ENCODE results near the gene NOSIP. TPM values are rescaled to one million over a fixed set of nuclear protein-coding genes. Genes with fewer than 3 reads are reported as not detected.

Gene NOSIP
- total and polyA plus RNA-seq, 10 of the 15 experiments (the other 5 are each of a cell fraction or from before 2014, with no cell fraction given): 7.2 to 85.5 (median 48.4) TPM

DNA sequence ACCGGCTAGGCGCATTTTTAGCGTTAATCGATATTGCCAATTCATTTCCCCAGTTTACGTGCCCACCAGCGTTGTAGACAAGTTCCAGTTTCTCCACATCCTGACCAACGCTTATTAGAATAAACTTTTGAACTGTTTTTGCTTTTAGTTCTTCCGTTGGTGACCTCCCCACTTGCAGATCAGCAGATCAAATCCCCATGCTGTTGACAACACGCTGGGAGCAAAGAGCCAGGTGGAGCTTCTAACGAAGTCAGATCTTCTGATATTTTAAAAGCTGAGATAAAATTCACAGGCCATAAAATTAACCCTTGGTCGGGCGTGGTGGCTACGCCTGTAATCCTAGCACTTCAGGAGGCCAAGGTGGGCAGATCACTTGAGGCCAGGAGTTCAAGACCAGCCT lies 31.3 kb downstream of the NOSIP start:
- 29% methylated on average over 13 of the region's 13 CpGs for WGBS (ENCODE audit: insufficient coverage, insufficient replicate concordance, low lambda C conversion rate, missing lambda C conversion rate)
- no peaks in the 10 kb centered on the region for H3K9me3 ChIP-seq (replicated peaks; ENCODE audit: control insufficient read depth, insufficient read depth, low read length)
- H3K36me3 ChIP-seq (ENCODE audit: control insufficient read depth in 2 of 2, insufficient read depth in 2 of 2, low read length in 1 of 2): no peaks in the 10 kb centered on the region
- H3K4me1 ChIP-seq (ENCODE audit: control insufficient read depth, insufficient read depth, low read length): no peaks in the 10 kb centered on the region
- RAD21 ChIA-PET (ENCODE audit: unreplicated experiment): interaction anchor here (0.7 to 1.0 kb wide), 2 partner anchors 39 to 42 kb away, joined by 3 to 7 read pairs; no protein-coding TSS in a partner anchor
- SMC1A ChIA-PET (ENCODE audit: uncharacterized antibody, unreplicated experiment): interaction anchor here (5.4 kb wide), 1 partner anchor 43 kb away, joined by 70 read pairs; no protein-coding TSS in a partner anchor
- FAIRE-seq: no peak
- no peak overlapping the region for H3K27ac ChIP-seq (ENCODE audit: control insufficient read depth, insufficient read depth)
- no TSS peak for BruUV-seq (replicated peaks)
- no peak overlapping the region for H3K4me3 ChIP-seq
- no peak for DNase-seq (ENCODE audit: low read depth, low spot score)
- in situ Hi-C loops (cut with MboI) (no loop called here), intact Hi-C loops (cut with micrococcal nuclease; ENCODE audit: unreplicated experiment) (no loop called here)
- H4K20me1 ChIP-seq (ENCODE audit: control insufficient read depth, insufficient read depth): no peaks in the 10 kb centered on the region
- H2AFZ ChIP-seq (ENCODE audit: control insufficient read depth, low read depth, low read length): no peak overlapping the region
- no peaks in the 10 kb centered on the region for H3K27me3 ChIP-seq (replicated peaks in 1 of 2; ENCODE audit: control insufficient read depth in 2 of 2, insufficient read depth in 2 of 2, low read length in 1 of 2)
- H3K79me2 ChIP-seq (ENCODE audit: control insufficient read depth, insufficient read depth, low read length): no peaks in the 10 kb centered on the region
- no peak for TF ChIP-seq IRF4 (IDR thresholded peaks at IDR 0.05; ENCODE audit: low read depth, low read length)
- TF ChIP-seq RAD21 (IDR thresholded peaks at IDR 0.05; ENCODE audit: insufficient read depth, low read depth, low read length): no peak
- no peak for TF ChIP-seq STAT3 (IDR thresholded peaks at IDR 0.05; ENCODE audit: low read depth, low read length)
- no peak for TF ChIP-seq RCOR1 (conservative IDR thresholded peaks at IDR 0.05; ENCODE audit: low read depth, low read length)
- TF ChIP-seq SRF (IDR thresholded peaks at IDR 0.05; ENCODE audit: low read depth in 2 of 2, low read length in 2 of 2): no peak
- TF ChIP-seq HDGF (IDR thresholded peaks at IDR 0.05): no peak
- TF ChIP-seq POU2F2 (IDR thresholded peaks at IDR 0.05; ENCODE audit: borderline replicate concordance, low read depth, low read length): no peak
- TF ChIP-seq, protein P1, sequence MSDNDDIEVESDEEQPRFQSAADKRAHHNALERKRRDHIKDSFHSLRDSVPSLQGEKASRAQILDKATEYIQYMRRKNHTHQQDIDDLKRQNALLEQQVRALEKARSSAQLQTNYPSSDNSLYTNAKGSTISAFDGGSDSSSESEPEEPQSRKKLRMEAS (IDR thresholded peaks at IDR 0.05; ENCODE audit: low read depth, low read length): no peak
- no peak for TF ChIP-seq EED (IDR thresholded peaks at IDR 0.05; ENCODE audit: low read depth)
- TF ChIP-seq, protein P2, sequence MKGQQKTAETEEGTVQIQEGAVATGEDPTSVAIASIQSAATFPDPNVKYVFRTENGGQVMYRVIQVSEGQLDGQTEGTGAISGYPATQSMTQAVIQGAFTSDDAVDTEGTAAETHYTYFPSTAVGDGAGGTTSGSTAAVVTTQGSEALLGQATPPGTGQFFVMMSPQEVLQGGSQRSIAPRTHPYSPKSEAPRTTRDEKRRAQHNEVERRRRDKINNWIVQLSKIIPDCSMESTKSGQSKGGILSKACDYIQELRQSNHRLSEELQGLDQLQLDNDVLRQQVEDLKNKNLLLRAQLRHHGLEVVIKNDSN (IDR thresholded peaks at IDR 0.05; ENCODE audit: borderline replicate concordance, extremely low read length, insufficient read depth, low read depth, low read length): no peak
- no peak for TF ChIP-seq EP300 (IDR thresholded peaks at IDR 0.05; ENCODE audit: borderline replicate concordance in 1 of 2, control insufficient read depth in 1 of 2, low read depth in 2 of 2, low read length in 2 of 2)
- TF ChIP-seq NFXL1 (IDR thresholded peaks at IDR 0.05; ENCODE audit: borderline replicate concordance): no peak
- no peak for TF ChIP-seq SIN3A (IDR thresholded peaks at IDR 0.05; ENCODE audit: low read depth, low read length)
- TF ChIP-seq MEF2A (IDR thresholded peaks at IDR 0.05; ENCODE audit: insufficient read depth, low read depth, low read length): no peak
- no peak for TF ChIP-seq ZBTB11 (CRISPR knock-in tag; IDR thresholded peaks at IDR 0.05)
- no peak for TF ChIP-seq POLR2A (IDR thresholded peaks at IDR 0.05; ENCODE audit: low read depth, low read length)
- TF ChIP-seq NR2F1 (conservative IDR thresholded peaks at IDR 0.05): no peak
- H3K9ac ChIP-seq (ENCODE audit: control insufficient read depth, insufficient read depth, low read length): no peak overlapping the region
- ATAC-seq: no peak
- CTCF ChIA-PET: interaction anchor here (1.0 to 2.1 kb wide), 8 partner anchors 12 to 129 kb away, joined by 3 to 15 read pairs (median 5); no protein-coding TSS in a partner anchor
- POLR2A ChIA-PET: no interaction called here
- H3K4me2 ChIP-seq (ENCODE audit: control insufficient read depth, insufficient read depth): no peak overlapping the region

Data from GM12878 (cell line).